HG03159 (cell line): ENCODE data around the gene NEDD4L.
"Not testable (repeated sequence)": the region's sequence is repeated elsewhere in the genome, so short reads cannot be mapped to it uniquely, and the experiment has no call there.

ENCODE experiments used
- ATAC-seq: cut with Tn5 transposase; IDR thresholded peaks from one replicate; pipeline ENCODE4 v1.9.1; 2021; ENCODE audit warnings: mild to moderate bottlenecking, moderate library complexity; ENCODE audit not compliant: unreplicated experiment

Gene NEDD4L

GRCh38 chr18:58043491-58044369 lies at the start of gene NEDD4L:
NEDD4L (plus strand) TSS chr18:58044226; CDS start chr18:58044661, 435 bp downstream.
- peak; percentile 75 for ATAC-seq

GRCh38 chr18:57995331-57995730 lies 48.7 kb upstream of the NEDD4L start:
- no peak for ATAC-seq

GRCh38 chr18:57996894-57997293 lies 47.1 kb upstream of the NEDD4L start:
- ATAC-seq: not testable (repeated sequence)

- ATAC-seq: no peak
Observed at GRCh38 chr18:57997820-57998219, 46.2 kb upstream of the NEDD4L start.

- ATAC-seq: no peak
Observed at GRCh38 chr18:57998461-57998860, 45.6 kb upstream of the NEDD4L start.

GRCh38 chr18:58004317-58004716 lies 39.7 kb upstream of the NEDD4L start:
- no peak for ATAC-seq

- no peak for ATAC-seq
Observed at GRCh38 chr18:58005011-58005410, 39.0 kb upstream of the NEDD4L start.

GRCh38 chr18:58005885-58006523 lies 38.0 kb upstream of the NEDD4L start:
- no peak for ATAC-seq

GRCh38 chr18:58009166-58009565 lies 34.9 kb upstream of the NEDD4L start:
- no peak for ATAC-seq

- ATAC-seq: no peak
Observed at GRCh38 chr18:58010265-58010664, 33.8 kb upstream of the NEDD4L start.

- ATAC-seq: no peak
Observed at GRCh38 chr18:58012356-58012755, 31.7 kb upstream of the NEDD4L start.

GRCh38 chr18:58013241-58014211 lies 30.5 kb upstream of the NEDD4L start:
- no peak for ATAC-seq

GRCh38 chr18:58015065-58015780 lies 28.8 kb upstream of the NEDD4L start:
- ATAC-seq: peak; percentile 99

GRCh38 chr18:58017267-58017666 lies 26.8 kb upstream of the NEDD4L start:
- no peak for ATAC-seq

GRCh38 chr18:58020567-58021107 lies 23.4 kb upstream of the NEDD4L start:
- ATAC-seq: no peak

GRCh38 chr18:58021504-58021903 lies 22.5 kb upstream of the NEDD4L start:
- ATAC-seq: no peak

GRCh38 chr18:58023108-58023507 lies 20.9 kb upstream of the NEDD4L start:
- ATAC-seq: no peak

- no peak for ATAC-seq
Observed at GRCh38 chr18:58024139-58024538, 19.9 kb upstream of the NEDD4L start.

- ATAC-seq: no peak
Observed at GRCh38 chr18:58025205-58025604, 18.8 kb upstream of the NEDD4L start.

GRCh38 chr18:58025733-58026132 lies 18.3 kb upstream of the NEDD4L start:
- ATAC-seq: no peak
